Epithelial cell of esophagus (primary cell): ENCODE measurements around the gene MED29.
A peak's percentile ranks its signal among the peaks of the same experiment; 100 is the strongest.

ENCODE experiments used
- DNase-seq: peaks from one replicate; pipeline ENCODE4 v3.0.0; 2010; ENCODE audit warnings: low read depth
- H3K4me3 ChIP-seq: 2 replicates; pipeline ENCODE4 v1.5.1; 2011; ENCODE audit warnings: mild to moderate bottlenecking, low read length, control low read depth
- TF ChIP-seq, protein P1 (sequence below): IDR thresholded peaks from 2 replicates; pipeline ENCODE4 v1.5.1; 2011; ENCODE audit warnings: low read depth, mild to moderate bottlenecking, low read length, control low read depth, inconsistent platforms; ENCODE audit not compliant: insufficient read depth; ENCODE audit errors: missing control alignments

The MED29 gene

DNA sequence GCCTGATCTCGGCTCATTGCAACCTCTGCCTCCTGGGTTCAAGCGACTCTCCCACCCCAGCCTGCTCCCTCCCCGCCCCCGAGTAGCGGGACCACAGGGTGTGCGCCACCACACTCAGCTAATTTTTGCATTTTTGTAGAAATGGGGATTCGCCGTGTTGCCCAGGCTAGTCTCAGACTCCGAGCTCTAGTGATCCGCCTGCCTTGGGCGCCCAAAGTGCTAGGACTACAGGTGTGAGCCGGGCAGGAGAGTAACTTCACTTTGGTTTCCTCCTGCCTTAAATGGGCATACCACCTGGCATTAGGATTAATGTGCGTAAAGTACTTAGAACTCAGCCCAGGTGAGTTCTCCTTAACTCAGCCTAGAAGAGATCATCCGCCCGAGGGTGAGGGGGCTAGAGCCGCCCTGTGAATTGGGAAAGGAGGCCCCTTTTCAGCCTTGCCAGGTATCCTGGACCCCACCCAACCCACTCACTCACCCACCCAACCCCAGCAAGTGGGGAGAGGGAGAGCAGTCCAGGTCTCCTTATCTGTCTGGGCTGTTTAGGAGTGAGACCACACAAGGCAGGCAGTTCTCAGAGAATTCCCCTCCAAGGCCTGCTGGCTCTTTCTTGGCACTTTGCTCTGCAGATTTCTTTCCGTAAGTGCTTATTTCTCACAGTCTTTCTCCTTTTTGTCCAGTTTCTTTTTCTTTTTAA, 14.2 kb downstream of the MED29 start:
- DNase-seq, result no peak
- H3K4me3 ChIP-seq, result peak overlapping the region; percentile 98

DNA sequence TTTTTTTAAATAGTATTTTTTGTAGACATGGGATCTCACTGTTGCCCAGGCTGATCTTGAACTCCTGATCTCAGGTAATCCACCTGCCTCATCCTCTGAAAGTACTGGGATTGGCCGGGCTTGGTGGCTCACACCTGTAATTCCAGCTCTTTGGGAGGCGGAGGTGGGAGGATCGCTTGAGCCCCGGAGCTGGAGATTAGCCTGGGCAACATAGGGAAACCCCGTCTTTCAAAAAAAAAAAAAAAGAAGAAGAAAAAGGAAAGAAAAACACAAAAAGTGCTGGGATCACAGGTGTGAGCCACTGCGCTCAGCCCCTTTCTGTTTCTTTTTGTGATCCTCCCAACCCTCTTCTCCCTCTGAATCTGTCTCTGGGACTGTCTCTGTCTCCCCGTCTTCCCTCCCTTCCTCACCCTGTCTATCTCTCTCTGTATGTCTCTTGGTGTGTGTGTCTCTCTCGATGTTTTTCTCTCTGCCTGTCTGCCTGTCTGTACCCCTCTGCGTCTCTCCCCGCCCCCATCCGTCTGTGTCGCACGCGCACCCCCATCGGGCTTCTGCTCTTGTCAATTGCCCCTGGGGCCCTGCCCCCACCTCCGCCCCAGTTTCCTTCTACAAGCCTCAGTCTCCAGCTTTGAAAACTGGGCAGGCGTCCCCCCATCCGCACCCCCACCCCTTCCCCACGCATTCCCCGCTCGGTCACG, 14.9 kb downstream of the MED29 start:
- TF ChIP-seq, protein P1, sequence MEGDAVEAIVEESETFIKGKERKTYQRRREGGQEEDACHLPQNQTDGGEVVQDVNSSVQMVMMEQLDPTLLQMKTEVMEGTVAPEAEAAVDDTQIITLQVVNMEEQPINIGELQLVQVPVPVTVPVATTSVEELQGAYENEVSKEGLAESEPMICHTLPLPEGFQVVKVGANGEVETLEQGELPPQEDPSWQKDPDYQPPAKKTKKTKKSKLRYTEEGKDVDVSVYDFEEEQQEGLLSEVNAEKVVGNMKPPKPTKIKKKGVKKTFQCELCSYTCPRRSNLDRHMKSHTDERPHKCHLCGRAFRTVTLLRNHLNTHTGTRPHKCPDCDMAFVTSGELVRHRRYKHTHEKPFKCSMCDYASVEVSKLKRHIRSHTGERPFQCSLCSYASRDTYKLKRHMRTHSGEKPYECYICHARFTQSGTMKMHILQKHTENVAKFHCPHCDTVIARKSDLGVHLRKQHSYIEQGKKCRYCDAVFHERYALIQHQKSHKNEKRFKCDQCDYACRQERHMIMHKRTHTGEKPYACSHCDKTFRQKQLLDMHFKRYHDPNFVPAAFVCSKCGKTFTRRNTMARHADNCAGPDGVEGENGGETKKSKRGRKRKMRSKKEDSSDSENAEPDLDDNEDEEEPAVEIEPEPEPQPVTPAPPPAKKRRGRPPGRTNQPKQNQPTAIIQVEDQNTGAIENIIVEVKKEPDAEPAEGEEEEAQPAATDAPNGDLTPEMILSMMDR, result no peak
- peak; percentile 65 for DNase-seq
- peak overlapping the region; percentile 98 for H3K4me3 ChIP-seq

More for the DNA sequence above, 14.2 kb downstream of the MED29 start:
- TF ChIP-seq, protein P1, result no peak

DNA sequence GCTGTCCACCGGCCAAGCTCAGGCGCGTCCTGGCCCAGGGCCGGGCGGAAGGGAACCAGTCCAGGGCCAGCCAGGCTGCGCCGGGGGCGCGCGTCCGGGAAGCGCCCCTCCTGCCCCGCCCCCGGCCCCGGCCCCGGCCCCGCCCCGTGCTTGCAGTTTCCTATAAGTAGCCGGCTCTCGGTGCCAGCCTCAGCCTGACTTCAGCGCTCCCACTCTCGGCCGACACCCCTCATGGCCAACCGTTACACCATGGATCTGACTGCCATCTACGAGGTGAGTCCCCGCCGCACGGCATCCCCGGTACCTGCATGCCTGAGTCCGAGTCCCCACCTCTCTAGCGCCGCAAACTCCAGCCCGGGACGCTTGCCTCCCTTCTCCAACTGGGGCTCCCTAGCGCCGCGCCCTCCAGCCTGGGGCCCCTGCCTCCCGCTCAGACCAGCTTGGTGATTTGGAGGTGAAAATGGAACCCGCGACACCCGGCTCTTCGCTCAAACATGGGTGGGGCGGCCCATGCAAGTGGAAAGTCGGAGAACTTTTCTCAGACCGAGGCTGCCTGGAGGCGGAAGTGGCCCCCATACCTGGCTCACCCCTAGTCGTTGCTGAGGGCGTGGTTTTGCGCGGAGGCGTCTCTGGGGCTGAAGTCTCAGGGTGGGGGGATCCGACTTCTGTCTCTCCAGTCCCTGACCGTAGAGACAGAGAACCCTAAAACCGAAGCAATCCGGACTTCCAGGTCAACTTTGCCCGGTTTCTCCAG, 15.7 kb downstream of the MED29 start, which contains the start of gene ZFP36:
Gene ZFP36, plus strand, starts transcription at position 192 of the 754 bp plus-strand sequence. Its CDS starts 58 bp downstream, at position 250.
- TF ChIP-seq, protein P1, result no peak
- DNase-seq, result peak; percentile 85
- peak within 1 kb of the TSS; percentile 98 for H3K4me3 ChIP-seq

DNA sequence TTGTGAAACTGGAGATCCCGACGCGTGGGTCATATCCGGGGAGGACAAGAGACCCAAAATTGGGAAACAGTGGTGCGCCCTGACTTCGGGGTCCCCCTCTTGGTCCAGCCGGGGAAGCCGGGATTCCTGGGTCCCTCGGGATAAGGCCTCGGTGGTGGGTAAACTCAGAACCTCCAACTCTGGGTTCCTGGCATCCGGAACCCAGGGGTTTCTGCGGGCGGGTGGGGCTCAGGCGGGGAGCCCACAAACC, 16.2 kb downstream of the MED29 start:
- TF ChIP-seq, protein P1, result no peak
- peak overlapping the region; percentile 98 for H3K4me3 ChIP-seq
- no peak for DNase-seq

DNA sequence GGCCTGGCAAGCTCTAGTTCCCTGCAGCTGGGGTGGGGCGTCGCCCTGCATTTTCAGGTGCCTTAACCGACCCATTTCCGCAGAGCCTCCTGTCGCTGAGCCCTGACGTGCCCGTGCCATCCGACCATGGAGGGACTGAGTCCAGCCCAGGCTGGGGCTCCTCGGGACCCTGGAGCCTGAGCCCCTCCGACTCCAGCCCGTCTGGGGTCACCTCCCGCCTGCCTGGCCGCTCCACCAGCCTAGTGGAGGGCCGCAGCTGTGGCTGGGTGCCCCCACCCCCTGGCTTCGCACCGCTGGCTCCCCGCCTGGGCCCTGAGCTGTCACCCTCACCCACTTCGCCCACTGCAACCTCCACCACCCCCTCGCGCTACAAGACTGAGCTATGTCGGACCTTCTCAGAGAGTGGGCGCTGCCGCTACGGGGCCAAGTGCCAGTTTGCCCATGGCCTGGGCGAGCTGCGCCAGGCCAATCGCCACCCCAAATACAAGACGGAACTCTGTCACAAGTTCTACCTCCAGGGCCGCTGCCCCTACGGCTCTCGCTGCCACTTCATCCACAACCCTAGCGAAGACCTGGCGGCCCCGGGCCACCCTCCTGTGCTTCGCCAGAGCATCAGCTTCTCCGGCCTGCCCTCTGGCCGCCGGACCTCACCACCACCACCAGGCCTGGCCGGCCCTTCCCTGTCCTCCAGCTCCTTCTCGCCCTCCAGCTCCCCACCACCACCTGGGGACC, 16.6 kb downstream of the MED29 start:
- peak; percentile 57 for DNase-seq
- TF ChIP-seq, protein P1, result no peak
- H3K4me3 ChIP-seq, result peak overlapping the region; percentile 98

DNA sequence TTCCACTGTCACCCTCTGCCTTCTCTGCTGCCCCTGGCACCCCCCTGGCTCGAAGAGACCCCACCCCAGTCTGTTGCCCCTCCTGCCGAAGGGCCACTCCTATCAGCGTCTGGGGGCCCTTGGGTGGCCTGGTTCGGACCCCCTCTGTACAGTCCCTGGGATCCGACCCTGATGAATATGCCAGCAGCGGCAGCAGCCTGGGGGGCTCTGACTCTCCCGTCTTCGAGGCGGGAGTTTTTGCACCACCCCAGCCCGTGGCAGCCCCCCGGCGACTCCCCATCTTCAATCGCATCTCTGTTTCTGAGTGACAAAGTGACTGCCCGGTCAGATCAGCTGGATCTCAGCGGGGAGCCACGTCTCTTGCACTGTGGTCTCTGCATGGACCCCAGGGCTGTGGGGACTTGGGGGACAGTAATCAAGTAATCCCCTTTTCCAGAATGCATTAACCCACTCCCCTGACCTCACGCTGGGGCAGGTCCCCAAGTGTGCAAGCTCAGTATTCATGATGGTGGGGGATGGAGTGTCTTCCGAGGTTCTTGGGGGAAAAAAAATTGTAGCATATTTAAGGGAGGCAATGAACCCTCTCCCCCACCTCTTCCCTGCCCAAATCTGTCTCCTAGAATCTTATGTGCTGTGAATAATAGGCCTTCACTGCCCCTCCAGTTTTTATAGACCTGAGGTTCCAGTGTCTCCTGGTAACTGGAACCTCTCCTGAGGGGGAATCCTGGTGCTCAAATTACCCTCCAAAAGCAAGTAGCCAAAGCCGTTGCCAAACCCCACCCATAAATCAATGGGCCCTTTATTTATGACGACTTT, 17.4 kb downstream of the MED29 start:
- TF ChIP-seq, protein P1, result no peak
- peak; percentile 64 for DNase-seq
- H3K4me3 ChIP-seq, result peak overlapping the region; percentile 98
